Duodenal mucosa (tissue), 2 donors: ENCODE results near the gene TEX14.
A peak's percentile ranks its signal among the peaks of the same experiment; 100 is the strongest.

Experiments
- H3K27ac ChIP-seq: one replicate; pipeline ENCODE4 v1.7.0; 2013; ENCODE audit warnings: low read depth, low read length
- H3K27me3 ChIP-seq, 2 donors: one replicate each; pipeline ENCODE4 v1.7.0; 2013; ENCODE audit warnings: low read length in 2 of 2, control low read depth in 1 of 2; ENCODE audit not compliant: insufficient read depth in 2 of 2, control insufficient read depth in 1 of 2
- H3K36me3 ChIP-seq, 2 donors: one replicate each; pipeline ENCODE4 v1.7.0; 2013; ENCODE audit warnings: low read length in 2 of 2, control low read depth in 1 of 2; ENCODE audit not compliant: insufficient read depth in 2 of 2, control insufficient read depth in 1 of 2
- H3K4me1 ChIP-seq, 2 donors: one replicate each; pipeline ENCODE4 v1.7.0; 2013; ENCODE audit warnings: low read length in 2 of 2, control low read depth in 1 of 2; ENCODE audit not compliant: insufficient read depth in 2 of 2, control insufficient read depth in 1 of 2
- H3K4me3 ChIP-seq, 2 donors: one replicate each; pipeline ENCODE4 v1.7.0; 2013; ENCODE audit warnings: low read length in 2 of 2, low read depth in 1 of 2
- H3K9ac ChIP-seq, 2 donors: one replicate each; pipeline ENCODE4 v1.7.0; 2013; ENCODE audit warnings: low read length in 2 of 2, low read depth in 1 of 2
- H3K9me3 ChIP-seq, 2 donors: one replicate each; pipeline ENCODE4 v1.7.0; 2013; ENCODE audit warnings: low read length in 2 of 2, control low read depth in 1 of 2; ENCODE audit not compliant: control insufficient read depth in 1 of 2

Gene TEX14, protein sequence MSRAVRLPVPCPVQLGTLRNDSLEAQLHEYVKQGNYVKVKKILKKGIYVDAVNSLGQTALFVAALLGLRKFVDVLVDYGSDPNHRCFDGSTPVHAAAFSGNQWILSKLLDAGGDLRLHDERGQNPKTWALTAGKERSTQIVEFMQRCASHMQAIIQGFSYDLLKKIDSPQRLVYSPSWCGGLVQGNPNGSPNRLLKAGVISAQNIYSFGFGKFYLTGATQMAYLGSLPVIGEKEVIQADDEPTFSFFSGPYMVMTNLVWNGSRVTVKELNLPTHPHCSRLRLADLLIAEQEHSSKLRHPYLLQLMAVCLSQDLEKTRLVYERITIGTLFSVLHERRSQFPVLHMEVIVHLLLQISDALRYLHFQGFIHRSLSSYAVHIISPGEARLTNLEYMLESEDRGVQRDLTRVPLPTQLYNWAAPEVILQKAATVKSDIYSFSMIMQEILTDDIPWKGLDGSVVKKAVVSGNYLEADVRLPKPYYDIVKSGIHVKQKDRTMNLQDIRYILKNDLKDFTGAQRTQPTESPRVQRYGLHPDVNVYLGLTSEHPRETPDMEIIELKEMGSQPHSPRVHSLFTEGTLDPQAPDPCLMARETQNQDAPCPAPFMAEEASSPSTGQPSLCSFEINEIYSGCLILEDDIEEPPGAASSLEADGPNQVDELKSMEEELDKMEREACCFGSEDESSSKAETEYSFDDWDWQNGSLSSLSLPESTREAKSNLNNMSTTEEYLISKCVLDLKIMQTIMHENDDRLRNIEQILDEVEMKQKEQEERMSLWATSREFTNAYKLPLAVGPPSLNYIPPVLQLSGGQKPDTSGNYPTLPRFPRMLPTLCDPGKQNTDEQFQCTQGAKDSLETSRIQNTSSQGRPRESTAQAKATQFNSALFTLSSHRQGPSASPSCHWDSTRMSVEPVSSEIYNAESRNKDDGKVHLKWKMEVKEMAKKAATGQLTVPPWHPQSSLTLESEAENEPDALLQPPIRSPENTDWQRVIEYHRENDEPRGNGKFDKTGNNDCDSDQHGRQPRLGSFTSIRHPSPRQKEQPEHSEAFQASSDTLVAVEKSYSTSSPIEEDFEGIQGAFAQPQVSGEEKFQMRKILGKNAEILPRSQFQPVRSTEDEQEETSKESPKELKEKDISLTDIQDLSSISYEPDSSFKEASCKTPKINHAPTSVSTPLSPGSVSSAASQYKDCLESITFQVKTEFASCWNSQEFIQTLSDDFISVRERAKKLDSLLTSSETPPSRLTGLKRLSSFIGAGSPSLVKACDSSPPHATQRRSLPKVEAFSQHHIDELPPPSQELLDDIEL (N-terminal part only)

DNA sequence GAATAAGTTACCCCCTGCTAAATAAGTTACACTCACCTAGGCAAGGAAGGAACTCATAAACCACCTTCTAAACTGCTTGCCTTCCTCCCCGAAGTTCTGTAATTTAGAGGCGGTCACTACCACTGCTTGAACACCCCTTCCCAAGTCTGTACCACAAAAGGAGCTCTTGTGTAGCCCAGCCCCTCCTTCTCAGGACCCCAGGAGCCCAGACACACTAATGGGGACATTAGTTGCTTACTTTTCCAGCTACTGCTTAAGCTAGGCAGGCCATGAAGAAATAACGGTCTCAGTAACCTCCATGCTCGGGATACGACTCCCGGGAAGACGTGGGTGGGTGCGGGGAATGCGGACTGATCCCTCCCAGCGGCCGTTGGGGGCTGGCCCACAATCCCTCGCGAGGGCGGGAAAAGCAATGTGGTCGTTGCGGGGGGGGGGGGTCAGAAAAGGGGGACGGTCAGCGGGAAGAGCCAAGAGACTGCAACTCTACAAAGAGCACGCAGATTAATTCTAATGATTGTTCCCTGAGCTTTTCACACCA lies at the start of gene TEX14:
TSS of gene TEX14 (minus strand) at position 345 of the 538 bp plus-strand sequence. CDS start 40,044 bp downstream, outside the sequence.
- no peaks in the 10 kb centered on the region for H3K27me3 ChIP-seq
- peaks cover 0 to 5% of the 10 kb centered on the region in 2 donors for H3K36me3 ChIP-seq
- no peaks in the 10 kb centered on the region for H3K9me3 ChIP-seq
- H3K4me1 ChIP-seq: peaks cover 10 to 14% of the 10 kb centered on the region in 2 donors
- H3K27ac ChIP-seq: peak within 1 kb of the TSS; percentile 7
- H3K9ac ChIP-seq: peak within 1 kb of the TSS; percentile 65 to 76
- peak within 1 kb of the TSS; percentile 85 to 86 for H3K4me3 ChIP-seq

DNA sequence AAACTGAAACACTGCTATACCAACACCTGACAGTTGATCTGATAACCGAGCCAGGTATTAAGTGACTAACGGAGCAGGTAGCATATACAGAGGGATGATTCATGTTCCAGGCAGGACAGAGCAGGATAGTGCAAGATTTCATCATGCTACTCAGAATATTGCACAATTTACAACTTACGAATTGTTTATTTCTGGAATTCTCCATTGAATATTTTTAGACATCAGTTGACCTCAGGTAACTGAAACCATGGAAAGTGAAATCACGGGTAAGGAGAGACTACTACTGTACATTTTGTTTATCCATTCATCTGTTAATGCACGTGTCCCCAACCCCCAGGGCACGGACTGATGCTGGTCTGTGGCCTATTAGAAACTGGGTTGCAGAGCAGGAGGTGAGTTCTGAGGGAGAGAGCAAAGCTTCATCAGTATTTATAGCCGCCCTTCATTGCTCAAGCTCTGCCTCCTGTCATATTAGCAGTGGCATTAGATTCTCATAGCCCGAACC lies 49.3 kb upstream of the TEX14 start:
- Histone ChIP-seq H3K36me3 (no peaks in the 10 kb centered on the region), H3K9ac (no peak overlapping the region), H3K4me3 (no peak overlapping the region), H3K4me1 (no peaks in the 10 kb centered on the region), H3K9me3 (no peaks in the 10 kb centered on the region), H3K27ac (no peak overlapping the region), H3K27me3 (no peaks in the 10 kb centered on the region)

DNA sequence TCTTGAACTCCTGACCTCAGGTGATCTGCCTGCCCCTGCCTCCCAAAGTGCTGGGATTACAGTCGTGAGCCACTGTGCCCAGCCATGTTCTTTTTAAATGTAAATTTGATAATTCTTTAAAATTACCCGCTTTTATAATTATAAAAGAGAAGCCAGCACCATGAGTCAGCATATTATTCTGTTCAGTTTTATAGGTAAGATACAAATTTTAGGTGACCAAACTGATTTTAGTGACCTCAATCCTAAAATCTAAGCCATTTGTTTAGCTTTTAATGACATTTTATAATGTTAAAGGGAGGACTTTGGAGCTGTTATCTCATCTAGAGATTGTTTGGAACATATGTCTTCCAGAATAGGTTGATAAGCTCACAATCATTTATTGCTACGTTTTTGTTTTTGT lies 43.0 kb upstream of the TEX14 start:
- Histone ChIP-seq H3K4me3 (no peak overlapping the region), H3K36me3 (no peaks in the 10 kb centered on the region), H3K27ac (no peak overlapping the region), H3K9me3 (no peaks in the 10 kb centered on the region), H3K9ac (no peak overlapping the region), H3K27me3 (no peaks in the 10 kb centered on the region), H3K4me1 (no peaks in the 10 kb centered on the region)

DNA sequence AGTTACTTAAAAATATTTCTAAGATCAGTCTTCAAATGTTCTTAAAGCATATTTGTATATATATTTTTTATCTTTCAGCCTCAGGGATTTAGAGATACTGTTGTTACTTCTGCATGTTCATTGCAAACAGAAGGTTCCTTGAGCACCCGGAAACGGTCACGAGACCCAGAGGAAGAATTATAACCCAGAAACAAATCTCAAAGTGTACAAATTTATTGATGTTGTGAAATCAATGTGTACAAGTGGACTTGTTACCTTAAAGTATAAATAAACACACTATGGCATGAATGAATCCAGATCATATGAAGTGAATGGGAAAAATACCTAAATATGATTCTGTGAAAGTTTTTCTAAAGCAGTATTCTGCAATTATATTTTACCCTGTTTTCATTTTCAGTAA lies 42.2 kb upstream of the TEX14 start:
- no peak overlapping the region for H3K27ac ChIP-seq
- H3K4me1 ChIP-seq: no peaks in the 10 kb centered on the region
- H3K9ac ChIP-seq: no peak overlapping the region
- no peaks in the 10 kb centered on the region for H3K36me3 ChIP-seq
- no peaks in the 10 kb centered on the region for H3K9me3 ChIP-seq
- H3K4me3 ChIP-seq: no peak overlapping the region
- H3K27me3 ChIP-seq: no peaks in the 10 kb centered on the region

DNA sequence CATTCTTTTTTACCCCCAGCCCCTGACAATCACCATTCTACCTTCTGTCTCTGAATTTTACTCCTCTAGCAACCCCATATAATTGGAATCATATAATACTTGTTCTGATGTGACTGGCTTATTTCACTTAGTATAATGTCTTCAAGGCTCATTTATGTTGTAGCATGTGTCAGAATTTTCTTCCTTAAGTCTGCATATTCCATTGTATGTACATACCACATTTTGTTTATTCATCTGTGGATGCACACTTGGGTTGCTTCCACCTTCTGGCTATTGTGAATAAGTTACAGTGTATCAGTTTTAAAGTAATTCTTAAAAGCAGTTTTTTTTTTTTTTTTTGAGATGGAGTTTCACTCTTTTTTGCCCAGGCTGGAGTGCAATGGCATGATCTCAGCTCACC lies 39.1 kb upstream of the TEX14 start:
- Histone ChIP-seq H3K9me3 (no peaks in the 10 kb centered on the region), H3K36me3 (no peaks in the 10 kb centered on the region), H3K27me3 (no peaks in the 10 kb centered on the region), H3K27ac (no peak overlapping the region), H3K4me3 (no peak overlapping the region), H3K9ac (no peak overlapping the region), H3K4me1 (no peaks in the 10 kb centered on the region)

DNA sequence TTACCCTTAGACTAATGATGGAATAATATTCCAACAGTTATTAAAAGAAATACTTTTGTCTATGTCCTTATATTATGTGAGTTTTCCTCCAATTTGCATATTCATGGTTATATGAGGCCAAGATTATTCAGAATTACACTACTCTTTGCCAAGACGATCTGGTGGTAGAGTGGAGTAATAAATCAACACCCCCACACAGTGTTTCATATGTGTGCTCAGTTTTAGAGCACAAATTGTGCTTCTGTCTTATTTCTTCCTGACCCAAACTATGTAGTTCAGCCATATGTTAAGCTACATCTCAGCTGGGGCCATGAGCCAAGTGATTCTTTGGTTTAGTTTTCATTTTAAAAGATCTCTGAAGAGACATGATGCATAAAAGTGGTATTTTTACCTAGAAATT lies 37.0 kb upstream of the TEX14 start:
- Histone ChIP-seq H3K36me3 (peaks cover 0 to 4% of the 10 kb centered on the region in 2 donors), H3K27ac (no peak overlapping the region), H3K27me3 (no peaks in the 10 kb centered on the region), H3K9me3 (no peaks in the 10 kb centered on the region), H3K4me1 (no peaks in the 10 kb centered on the region), H3K9ac (no peak overlapping the region), H3K4me3 (no peak overlapping the region)

DNA sequence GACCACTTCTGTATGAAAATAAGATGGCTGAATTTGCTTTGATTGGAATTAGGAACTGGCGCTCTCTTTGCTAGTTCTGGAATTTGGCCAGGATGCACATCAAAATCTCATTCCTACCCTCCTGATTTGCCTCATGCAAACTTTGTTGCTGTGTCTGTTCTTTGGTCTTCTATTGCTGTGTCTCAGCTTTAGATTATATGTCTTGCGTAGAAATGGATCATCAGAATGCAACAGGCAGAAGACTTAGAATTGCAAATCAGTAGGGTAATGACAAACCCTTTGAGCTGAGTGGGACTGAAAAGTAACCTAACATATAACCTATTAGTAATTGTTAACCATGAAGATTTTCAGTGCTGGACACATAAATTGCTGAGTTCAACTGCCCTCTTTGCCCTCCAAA lies 30.9 kb upstream of the TEX14 start:
- H3K4me1 ChIP-seq: no peaks in the 10 kb centered on the region
- H3K9ac ChIP-seq: no peak overlapping the region
- no peaks in the 10 kb centered on the region for H3K27me3 ChIP-seq
- no peak overlapping the region for H3K4me3 ChIP-seq
- peaks cover 0 to 11% of the 10 kb centered on the region in 2 donors for H3K36me3 ChIP-seq
- no peak overlapping the region for H3K27ac ChIP-seq
- H3K9me3 ChIP-seq: no peaks in the 10 kb centered on the region

DNA sequence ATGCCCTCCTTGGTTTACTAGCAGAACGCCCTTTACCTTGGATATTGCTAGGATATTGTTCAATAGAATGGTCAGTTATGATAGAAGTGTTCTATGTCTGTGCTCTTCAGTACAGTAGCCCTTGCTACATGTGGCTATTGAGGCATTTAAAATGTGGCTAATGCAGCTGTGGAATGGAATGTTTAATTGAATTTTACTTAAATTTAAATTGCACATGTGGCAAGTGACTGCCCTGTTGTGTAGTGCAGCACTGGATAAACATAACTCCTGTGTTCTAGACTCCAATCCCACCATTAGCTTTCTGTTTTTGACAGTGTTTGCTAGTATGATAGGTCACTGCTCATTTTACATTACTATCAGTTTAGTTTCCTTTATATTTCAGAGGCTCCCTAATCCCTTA lies 30.4 kb upstream of the TEX14 start:
- no peak overlapping the region for H3K4me3 ChIP-seq
- H3K9me3 ChIP-seq: no peaks in the 10 kb centered on the region
- H3K27me3 ChIP-seq: no peaks in the 10 kb centered on the region
- H3K9ac ChIP-seq: no peak overlapping the region
- H3K4me1 ChIP-seq: no peaks in the 10 kb centered on the region
- no peak overlapping the region for H3K27ac ChIP-seq
- peaks cover 0 to 11% of the 10 kb centered on the region in 2 donors for H3K36me3 ChIP-seq

DNA sequence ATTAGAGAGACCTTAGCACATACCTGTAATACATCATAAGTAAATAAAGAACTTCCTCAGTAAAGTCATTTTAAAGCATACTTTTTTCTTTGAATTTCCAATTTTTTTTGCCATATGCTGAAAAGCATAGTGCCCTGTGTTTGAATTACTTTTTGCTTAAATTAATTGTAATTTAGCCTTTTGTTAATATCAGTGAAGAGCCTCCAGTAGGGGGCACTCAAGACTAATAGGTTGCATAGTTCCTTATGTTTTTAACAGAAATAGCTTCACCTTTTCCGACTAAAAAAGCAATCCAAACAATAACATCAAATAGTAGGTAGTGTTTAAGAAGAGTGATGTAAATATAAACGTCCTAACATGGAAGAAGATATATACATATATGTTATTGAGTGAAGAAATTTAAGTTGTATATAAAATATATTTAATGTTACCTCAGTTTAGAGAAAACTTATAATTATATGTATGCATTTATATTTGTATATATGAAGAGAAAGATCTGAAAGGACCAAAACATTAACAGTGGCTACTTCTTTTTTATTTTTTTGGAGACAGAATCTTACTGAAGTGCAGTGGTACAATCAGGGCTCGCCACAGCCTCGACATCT lies 19.2 kb upstream of the TEX14 start:
- Histone ChIP-seq H3K27ac (no peak overlapping the region), H3K4me1 (no peaks in the 10 kb centered on the region), H3K9me3 (no peaks in the 10 kb centered on the region), H3K27me3 (no peaks in the 10 kb centered on the region), H3K36me3 (peaks cover 0 to 5% of the 10 kb centered on the region in 2 donors), H3K9ac (no peak overlapping the region), H3K4me3 (no peak overlapping the region)
